ENCODE results near the gene PRIM2.
"Not testable (repeated sequence)": the region's sequence is repeated elsewhere in the genome, so short reads cannot be mapped to it uniquely, and the experiment has no call there.

DNA sequence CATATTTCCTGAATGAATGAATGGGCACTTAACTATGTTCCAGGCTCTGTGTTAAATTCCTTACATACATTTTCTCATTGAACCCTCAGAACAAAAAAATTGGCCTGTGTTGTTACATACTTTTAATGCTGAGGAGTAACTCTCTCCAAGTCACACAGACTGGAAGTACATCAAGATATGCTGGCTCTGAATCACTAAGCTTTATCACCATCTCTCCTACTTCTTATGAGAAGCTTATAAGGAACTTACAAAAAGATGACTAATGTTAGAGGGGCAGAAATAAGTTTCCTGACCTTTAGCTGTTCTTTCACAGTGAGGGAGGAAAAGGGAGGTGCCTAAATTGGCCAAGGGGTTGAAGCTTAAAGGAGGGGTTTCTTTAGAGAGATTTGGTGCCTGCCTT is 350.7 kb downstream of the PRIM2 start:
- TF ChIP-seq POLR2A (IDR thresholded peaks at IDR 0.05; ENCODE audit: low read depth, low read length); NFIC (IDR thresholded peaks at IDR 0.05; ENCODE audit: low read depth, low read length); RAD21 (IDR thresholded peaks at IDR 0.05; ENCODE audit: insufficient read depth, low read depth, low read length); SUPT20H (IDR thresholded peaks at IDR 0.05; ENCODE audit: borderline replicate concordance, control insufficient read depth, low read depth, low read length); EZH2 (IDR thresholded peaks at IDR 0.05; ENCODE audit: borderline replicate concordance, control insufficient read depth, low read depth, low read length); GATAD2B (conservative IDR thresholded peaks at IDR 0.05; ENCODE audit: low read depth): not testable (repeated sequence)
- TF ChIP-seq, protein P1, sequence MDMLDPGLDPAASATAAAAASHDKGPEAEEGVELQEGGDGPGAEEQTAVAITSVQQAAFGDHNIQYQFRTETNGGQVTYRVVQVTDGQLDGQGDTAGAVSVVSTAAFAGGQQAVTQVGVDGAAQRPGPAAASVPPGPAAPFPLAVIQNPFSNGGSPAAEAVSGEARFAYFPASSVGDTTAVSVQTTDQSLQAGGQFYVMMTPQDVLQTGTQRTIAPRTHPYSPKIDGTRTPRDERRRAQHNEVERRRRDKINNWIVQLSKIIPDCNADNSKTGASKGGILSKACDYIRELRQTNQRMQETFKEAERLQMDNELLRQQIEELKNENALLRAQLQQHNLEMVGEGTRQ (IDR thresholded peaks at IDR 0.05; ENCODE audit: borderline replicate concordance, low read depth, low read length), result not testable (repeated sequence)
- TF ChIP-seq, protein P2, sequence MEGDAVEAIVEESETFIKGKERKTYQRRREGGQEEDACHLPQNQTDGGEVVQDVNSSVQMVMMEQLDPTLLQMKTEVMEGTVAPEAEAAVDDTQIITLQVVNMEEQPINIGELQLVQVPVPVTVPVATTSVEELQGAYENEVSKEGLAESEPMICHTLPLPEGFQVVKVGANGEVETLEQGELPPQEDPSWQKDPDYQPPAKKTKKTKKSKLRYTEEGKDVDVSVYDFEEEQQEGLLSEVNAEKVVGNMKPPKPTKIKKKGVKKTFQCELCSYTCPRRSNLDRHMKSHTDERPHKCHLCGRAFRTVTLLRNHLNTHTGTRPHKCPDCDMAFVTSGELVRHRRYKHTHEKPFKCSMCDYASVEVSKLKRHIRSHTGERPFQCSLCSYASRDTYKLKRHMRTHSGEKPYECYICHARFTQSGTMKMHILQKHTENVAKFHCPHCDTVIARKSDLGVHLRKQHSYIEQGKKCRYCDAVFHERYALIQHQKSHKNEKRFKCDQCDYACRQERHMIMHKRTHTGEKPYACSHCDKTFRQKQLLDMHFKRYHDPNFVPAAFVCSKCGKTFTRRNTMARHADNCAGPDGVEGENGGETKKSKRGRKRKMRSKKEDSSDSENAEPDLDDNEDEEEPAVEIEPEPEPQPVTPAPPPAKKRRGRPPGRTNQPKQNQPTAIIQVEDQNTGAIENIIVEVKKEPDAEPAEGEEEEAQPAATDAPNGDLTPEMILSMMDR (IDR thresholded peaks at IDR 0.05 in 2 of 3, conservative IDR thresholded peaks at IDR 0.05 in 1 of 3; ENCODE audit: control insufficient read depth in 2 of 3, extremely low read depth in 1 of 3, insufficient read depth in 1 of 3, low read depth in 3 of 3, low read length in 3 of 3), result not testable (repeated sequence)
